A549 (cell line): ENCODE data around the gene LTBP4. TPM values are rescaled to one million over a fixed set of nuclear protein-coding genes. Genes with fewer than 3 reads are reported as not detected.

Experiments used
- ATAC-seq, 2 experiments: fragments of 200-7000 bp in 1 of 2; fragments of >200 bp in 1 of 2; cut with Nextera tagmentation in 1 of 2; cut with Tn5 transposase in 1 of 2; 3 replicates each; pipeline versions ENCODE4 v1.8.0 to v1.9.1; 2018 to 2020; ENCODE audit warnings: mild to moderate bottlenecking in 1 of 2, moderate library complexity in 1 of 2
- CTCF ChIA-PET: fragments of 300-600 bp; sonication (Branson Sonifier 250); formaldehyde crosslinking; extraction: SDS; loops from one replicate; lab custom pipeline; 2021; ENCODE audit warnings: antibody characterized with exemption, inconsistent platforms; lab: Yijun Ruan, JAX
- POLR2A ChIA-PET: fragments of 350-600 bp; formaldehyde crosslinking; extraction: SDS; loops from one replicate; lab custom pipeline; 2021; ENCODE audit warnings: antibody characterized with exemption, inconsistent platforms; lab: Yijun Ruan, JAX
- DNase-seq, 2 experiments: peaks; one replicate each; pipeline versions ENCODE4 v3.0.0 to v3.0.0-alpha.2; 2011 to 2016; ENCODE audit warnings: low read depth in 1 of 2, low spot score in 1 of 2
- FAIRE-seq: peaks from 2 replicates; lab custom pipeline; 2011; peaks lifted over from hg19 to GRCh38; lab: Jason Lieb, UNC
- H3K27ac ChIP-seq, 2 experiments: fragments of >200 bp; sonication (Bioruptor Twin); formaldehyde crosslinking; 3 replicates each; pipeline ENCODE4 v1.5.1; 2016 to 2017
- H3K4me1 ChIP-seq: fragments of >200 bp; sonication (Bioruptor Twin); formaldehyde crosslinking; 3 replicates; pipeline ENCODE4 v1.6.1; 2016
- H3K4me2 ChIP-seq: fragments of >200 bp; sonication (Bioruptor Twin); formaldehyde crosslinking; 3 replicates; pipeline ENCODE4 v1.6.1; 2016
- H3K4me3 ChIP-seq: fragments of >200 bp; sonication (Bioruptor Twin); formaldehyde crosslinking; 3 replicates; pipeline ENCODE4 v1.5.1; 2016
- H3K9me3 ChIP-seq: fragments of >200 bp; sonication (Bioruptor Twin); formaldehyde crosslinking; 3 replicates; pipeline ENCODE4 v1.6.1; 2016
- CHD4 ChIP-seq: fragments of 200-600 bp; sonication (generic); IDR thresholded peaks from 2 replicates; pipeline ENCODE4 v1.6.1; 2016; ENCODE audit warnings: antibody characterized with exemption, mild to moderate bottlenecking, borderline replicate concordance
- EHF ChIP-seq: fragments of 250-450 bp; sonication (Bioruptor Pico); IDR thresholded peaks from 2 replicates; pipeline ENCODE4 v1.5.0; 2020; ENCODE audit warnings: mild to moderate bottlenecking
- ESRRA ChIP-seq: fragments of 150-350 bp; IDR thresholded peaks from 2 replicates; pipeline ENCODE4 v1.6.1; 2014; ENCODE audit warnings: mild to moderate bottlenecking, low read length, borderline replicate concordance
- FOSL2 ChIP-seq, 2 experiments: fragments of 450-650 bp in 1 of 2; fragments of >200 bp in 1 of 2; sonication (Bioruptor Twin) in 1 of 2; formaldehyde crosslinking; IDR thresholded peaks; 2 replicates each; pipeline versions ENCODE4 v1.5.0 to v1.6.1; 2016 to 2020; ENCODE audit warnings: mild to moderate bottlenecking in 1 of 2, moderate library complexity in 1 of 2
- HDAC2 ChIP-seq: fragments of 200-600 bp; sonication (generic); IDR thresholded peaks from 2 replicates; pipeline ENCODE4 v1.6.1; 2016
- HMGXB4 ChIP-seq: fragments of 250-450 bp; sonication (Bioruptor Pico); IDR thresholded peaks from 2 replicates; pipeline ENCODE4 v1.5.0; 2021; ENCODE audit warnings: mild to moderate bottlenecking, moderate library complexity, borderline replicate concordance
- HOXB13 ChIP-seq: fragments of 250-450 bp; sonication (Bioruptor Pico); IDR thresholded peaks from 2 replicates; pipeline ENCODE4 v1.5.0; 2020; ENCODE audit warnings: low read depth, mild to moderate bottlenecking, moderate library complexity
- HOXB5 ChIP-seq: fragments of 250-450 bp; sonication (Bioruptor Pico); IDR thresholded peaks from 2 replicates; pipeline ENCODE4 v1.5.0; 2020; ENCODE audit warnings: mild to moderate bottlenecking, moderate library complexity
- MAFK ChIP-seq: fragments of 450-650 bp; IDR thresholded peaks from 2 replicates; pipeline ENCODE4 v1.6.1; 2014; ENCODE audit not compliant: partially characterized antibody
- MAZ ChIP-seq: fragments of 150-350 bp; IDR thresholded peaks from 2 replicates; pipeline ENCODE4 v1.6.1; 2014; ENCODE audit warnings: antibody characterized with exemption, low read depth, low read length, borderline replicate concordance
- MYC ChIP-seq: IDR thresholded peaks from 2 replicates; pipeline ENCODE4 v1.6.1; 2012; ENCODE audit warnings: mild to moderate bottlenecking, inconsistent platforms, low read length, improper control_type of control experiment, borderline replicate concordance
- NFE2L2 ChIP-seq: fragments of 150-350 bp; conservative IDR thresholded peaks from 2 replicates; pipeline ENCODE4 v1.6.1; 2014; ENCODE audit warnings: low read length
- POLR2AphosphoS2 ChIP-seq: conservative IDR thresholded peaks from 2 replicates; pipeline ENCODE4 v1.6.1; 2012; ENCODE audit warnings: low read length, improper control_type of control experiment, inconsistent platforms
- REST ChIP-seq: fragments of 200-600 bp; sonication (generic); IDR thresholded peaks from 2 replicates; pipeline ENCODE4 v1.6.1; 2016; ENCODE audit warnings: antibody characterized with exemption, mild to moderate bottlenecking, moderate library complexity
- TP53 ChIP-seq: fragments of 250-450 bp; sonication (Bioruptor Pico); IDR thresholded peaks from 2 replicates; pipeline ENCODE4 v1.5.0; 2021; ENCODE audit warnings: mild to moderate bottlenecking, moderate library complexity
- ZNF302 ChIP-seq: fragments of 250-450 bp; sonication (Bioruptor Pico); IDR thresholded peaks from 2 replicates; pipeline ENCODE4 v1.9.0; 2021; ENCODE audit warnings: inconsistent platforms, mild to moderate bottlenecking, moderate library complexity
- WGBS: methylation state at CpG from one replicate; pipeline ENCODE4 v1.1.6; 2017; ENCODE audit errors: missing lambda C conversion rate; 5-methylcytosine and 5-hydroxymethylcytosine counted together
- polyA plus RNA-seq, 4 experiments: library from polyadenylated mRNA; depleted of rRNA in 3 of 4; stranded (reverse); fragments of >200 nt; fragmentation: RNase III in 1 of 4; extraction: RNeasy Plus Mini Kit Qiagen cat#74134 plus additional on column Dnase treatment in 1 of 4; gene quantifications; 2 replicates in 3 of 4; 3 replicates in 1 of 4; pipeline ENCODE4 v1.2.3, GENCODE V29; 2011 to 2017
- TF ChIP-seq, protein P1 (sequence below): IDR thresholded peaks from 2 replicates; pipeline ENCODE4 v1.6.1; 2012; ENCODE audit warnings: low read depth, borderline replicate concordance
- TF ChIP-seq, protein P2 (sequence below): fragments of 250-450 bp; sonication (Bioruptor Pico); IDR thresholded peaks from 2 replicates; pipeline ENCODE4 v1.5.0; 2020; ENCODE audit warnings: low read depth, mild to moderate bottlenecking, moderate library complexity

LTBP4 gene
- polyA plus RNA-seq, 2 of the 4 experiments (the other 2 are of a cell fraction): 23.1 to 43.2 TPM

GRCh38 chr19:40662925-40663694, 61.9 kb downstream of the LTBP4 start (continued):
- TF ChIP-seq, protein P1, sequence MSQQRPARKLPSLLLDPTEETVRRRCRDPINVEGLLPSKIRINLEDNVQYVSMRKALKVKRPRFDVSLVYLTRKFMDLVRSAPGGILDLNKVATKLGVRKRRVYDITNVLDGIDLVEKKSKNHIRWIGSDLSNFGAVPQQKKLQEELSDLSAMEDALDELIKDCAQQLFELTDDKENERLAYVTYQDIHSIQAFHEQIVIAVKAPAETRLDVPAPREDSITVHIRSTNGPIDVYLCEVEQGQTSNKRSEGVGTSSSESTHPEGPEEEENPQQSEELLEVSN: peak; percentile 94
- TF ChIP-seq ESRRA (0 out of 2 replicates have a peak, but pooled peaks have one; percentile 56), MAFK (peak; percentile 1), MYC (peak; percentile 100)

GRCh38 chr19:40663695-40664692, 62.8 kb downstream of the LTBP4 start:
- ATAC-seq (peak; percentile 28 to 53), DNase-seq (peak in 1 of 2 experiments; percentile 66), FAIRE-seq (peak; percentile 88)
- H3K4me2 ChIP-seq: peak overlapping the region; percentile 80
- ChIA-PET POLR2A (interaction anchor here (0.8 to 2.9 kb wide), 15 partner anchors 10 to 599 kb away, joined by 3 to 19 read pairs (median 9); partner anchors contain the start of genes ACTMAP, COQ8B, EGLN2 and ITPKC), CTCF (interaction anchor here (0.6 to 16.6 kb wide), 94 partner anchors 11 to 658 kb away, joined by 3 to 178 read pairs (median 4); partner anchors contain the start of genes ACTMAP, COQ8B, EGLN2 and ITPKC)
- no peak for TF ChIP-seq CHD4
- no peak for TF ChIP-seq NFE2L2
- no peak for TF ChIP-seq MYC
- 0 out of 2 replicates have a peak, but pooled peaks have one; percentile 7 for TF ChIP-seq HOXB5 (CRISPR knock-in tag)
- TF ChIP-seq REST: no peak
- no peak for TF ChIP-seq HDAC2
- no peak for TF ChIP-seq FOSL2 (IDR thresholded peaks at IDR 0.05)
- peak; percentile 62 for TF ChIP-seq FOSL2 (CRISPR knock-in tag; IDR thresholded peaks at IDR 0.05)
- TF ChIP-seq MAZ: no peak
- H3K9me3 ChIP-seq: peaks cover 2% of the 10 kb centered on the region; the same call in 1 of the 3 replicates
- whole genome bisulfite sequencing: 54% methylated on average over 24 of the region's 24 CpGs
- peaks cover 39% of the 10 kb centered on the region for H3K4me1 ChIP-seq
- peak overlapping the region; percentile 81 to 83 for H3K27ac ChIP-seq
- peak overlapping the region; percentile 57 for H3K4me3 ChIP-seq

DNA sequence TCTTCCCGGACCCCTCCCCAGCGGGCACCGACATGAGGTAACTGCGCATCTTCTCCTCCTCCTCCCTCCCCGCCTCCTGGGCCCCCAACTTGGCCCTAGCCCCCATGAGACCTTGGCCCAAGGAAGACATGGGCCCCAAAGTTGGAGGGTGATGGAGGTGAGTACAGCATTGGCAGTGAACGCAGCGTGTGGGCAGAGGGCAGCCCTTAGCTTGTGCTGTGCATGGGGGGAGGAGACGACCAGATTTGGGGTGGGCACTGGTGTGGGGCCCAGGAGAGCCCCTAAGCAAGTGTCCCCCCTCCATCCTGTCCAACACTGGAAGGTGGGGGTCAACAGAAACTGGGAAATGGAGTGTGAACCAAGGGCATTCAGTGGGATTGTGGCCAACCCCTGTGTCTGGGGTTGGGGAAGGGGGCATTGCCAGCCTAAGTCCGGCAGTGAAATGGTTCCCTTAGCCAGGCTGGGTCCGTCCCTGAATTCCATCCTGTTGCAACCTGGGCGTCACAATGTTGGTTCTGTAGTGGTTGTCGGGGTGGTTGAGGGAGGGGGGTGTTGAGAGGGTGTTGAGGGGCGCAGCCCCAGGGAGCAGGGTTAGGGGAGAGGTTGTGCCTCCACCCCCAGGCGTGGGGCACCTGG, 65.8 kb downstream of the LTBP4 start:
- peak overlapping the region; percentile 53 for H3K4me2 ChIP-seq
- TF ChIP-seq, protein P1: 0 out of 2 replicates have a peak, but pooled peaks have one; percentile 30
- TF ChIP-seq TP53 (CRISPR knock-in tag) (peak; percentile 71), CHD4 (no peak), HOXB13 (peak; percentile 83), ZNF302 (CRISPR knock-in tag) (0 out of 2 replicates have a peak, but pooled peaks have one; percentile 29), HOXB5 (CRISPR knock-in tag) (peak; percentile 54; the same call in 1 of the 2 replicates), EHF (peak; percentile 30; the same call in 1 of the 2 replicates), HDAC2 (no peak), HMGXB4 (CRISPR knock-in tag) (0 out of 2 replicates have a peak, but pooled peaks have one; percentile 76), POLR2AphosphoS2 (no peak), FOSL2 (IDR thresholded peaks at IDR 0.05) (no peak), FOSL2 (CRISPR knock-in tag; IDR thresholded peaks at IDR 0.05) (peak; percentile 34; the same call in 1 of the 2 replicates)
- TF ChIP-seq, protein P2, sequence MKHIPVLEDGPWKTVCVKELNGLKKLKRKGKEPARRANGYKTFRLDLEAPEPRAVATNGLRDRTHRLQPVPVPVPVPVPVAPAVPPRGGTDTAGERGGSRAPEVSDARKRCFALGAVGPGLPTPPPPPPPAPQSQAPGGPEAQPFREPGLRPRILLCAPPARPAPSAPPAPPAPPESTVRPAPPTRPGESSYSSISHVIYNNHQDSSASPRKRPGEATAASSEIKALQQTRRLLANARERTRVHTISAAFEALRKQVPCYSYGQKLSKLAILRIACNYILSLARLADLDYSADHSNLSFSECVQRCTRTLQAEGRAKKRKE (CRISPR knock-in tag): peak; percentile 70; the same call in 1 of the 2 replicates
- no peak for FAIRE-seq
- no peak for DNase-seq
- peaks cover 10% of the 10 kb centered on the region for H3K9me3 ChIP-seq
- peak overlapping the region; percentile 66 to 83 for H3K27ac ChIP-seq
- no peak overlapping the region for H3K4me3 ChIP-seq
- H3K4me1 ChIP-seq: peaks cover 39% of the 10 kb centered on the region
- CTCF ChIA-PET: interaction anchor here (1.1 to 9.7 kb wide), 5 partner anchors 24 to 153 kb away, joined by 3 to 178 read pairs (median 6); partner anchors contain the start of gene NUMBL
- no peak for ATAC-seq
- 81% methylated on average over 14 of the region's 14 CpGs for WGBS
- POLR2A ChIA-PET: interaction anchor here (1.3 kb wide), 1 partner anchor 111 kb away, joined by 3 read pairs; the partner anchor contains the start of gene RAB4B
